Measurements from ENCODE around the gene KBTBD4.
"Not testable (repeated sequence)": the region's sequence is repeated elsewhere in the genome, so short reads cannot be mapped to it uniquely, and the experiment has no call there.

The KBTBD4 gene

GRCh38 chr11:47589977-47590861, 11.4 kb upstream of the KBTBD4 start:
- DNase-seq = no peak

GRCh38 chr11:47589584-47589976, 10.8 kb upstream of the KBTBD4 start:
- no peak for DNase-seq

GRCh38 chr11:47589118-47589517, 10.3 kb upstream of the KBTBD4 start:
- DNase-seq = no peak

- no peak for DNase-seq
Measured at GRCh38 chr11:47587723-47588326, 9.1 kb upstream of the KBTBD4 start.

GRCh38 chr11:47587039-47587716, 8.4 kb upstream of the KBTBD4 start:
- no peak for DNase-seq

GRCh38 chr11:47586098-47586855, 7.5 kb upstream of the KBTBD4 start, which contains the start of gene FAM180B:
TSS of gene FAM180B (plus strand) at chr11:47586678. CDS start at chr11:47586769, 91 bp downstream.
- DNase-seq = no peak

GRCh38 chr11:47583844-47584243, 5.1 kb upstream of the KBTBD4 start:
- no peak for DNase-seq

GRCh38 chr11:47577460-47578041, 1.2 kb downstream of the KBTBD4 start:
- DNase-seq = no peak

GRCh38 chr11:47573321-47573720, 5.4 kb downstream of the KBTBD4 start:
- DNase-seq = no peak

- no peak for DNase-seq
Measured at GRCh38 chr11:47572715-47573255, 6.0 kb downstream of the KBTBD4 start.

- DNase-seq = no peak
Measured at GRCh38 chr11:47571895-47572294, 6.9 kb downstream of the KBTBD4 start.

- DNase-seq = no peak
Measured at GRCh38 chr11:47571357-47571729, 7.4 kb downstream of the KBTBD4 start.

GRCh38 chr11:47570651-47571356, 8.0 kb downstream of the KBTBD4 start:
- DNase-seq = no peak

- DNase-seq = no peak
Measured at GRCh38 chr11:47569646-47570045, 9.1 kb downstream of the KBTBD4 start.

GRCh38 chr11:47566149-47566698, 12.5 kb downstream of the KBTBD4 start:
- DNase-seq = no peak

- peak; percentile 22 for DNase-seq
Measured at GRCh38 chr11:47565340-47566148, 13.2 kb downstream of the KBTBD4 start, which contains the start of gene PTPMT1. TSS of gene PTPMT1 (plus strand) at chr11:47565599. CDS start at chr11:47565623, 24 bp downstream.

GRCh38 chr11:47564933-47565339, 13.8 kb downstream of the KBTBD4 start:
- DNase-seq = no peak

GRCh38 chr11:47564366-47564765, 14.4 kb downstream of the KBTBD4 start:
- not testable (repeated sequence) for DNase-seq

GRCh38 chr11:47562393-47562792, 16.4 kb downstream of the KBTBD4 start:
- DNase-seq = not testable (repeated sequence)

- no peak for DNase-seq
Measured at GRCh38 chr11:47560426-47560825, 18.3 kb downstream of the KBTBD4 start.

Data from NCI-H1694 treated with DMSO at 0.1 percent for 48 hours (cell line).